ENCODE results near the gene DUSP9.

The DUSP9 gene

DNA sequence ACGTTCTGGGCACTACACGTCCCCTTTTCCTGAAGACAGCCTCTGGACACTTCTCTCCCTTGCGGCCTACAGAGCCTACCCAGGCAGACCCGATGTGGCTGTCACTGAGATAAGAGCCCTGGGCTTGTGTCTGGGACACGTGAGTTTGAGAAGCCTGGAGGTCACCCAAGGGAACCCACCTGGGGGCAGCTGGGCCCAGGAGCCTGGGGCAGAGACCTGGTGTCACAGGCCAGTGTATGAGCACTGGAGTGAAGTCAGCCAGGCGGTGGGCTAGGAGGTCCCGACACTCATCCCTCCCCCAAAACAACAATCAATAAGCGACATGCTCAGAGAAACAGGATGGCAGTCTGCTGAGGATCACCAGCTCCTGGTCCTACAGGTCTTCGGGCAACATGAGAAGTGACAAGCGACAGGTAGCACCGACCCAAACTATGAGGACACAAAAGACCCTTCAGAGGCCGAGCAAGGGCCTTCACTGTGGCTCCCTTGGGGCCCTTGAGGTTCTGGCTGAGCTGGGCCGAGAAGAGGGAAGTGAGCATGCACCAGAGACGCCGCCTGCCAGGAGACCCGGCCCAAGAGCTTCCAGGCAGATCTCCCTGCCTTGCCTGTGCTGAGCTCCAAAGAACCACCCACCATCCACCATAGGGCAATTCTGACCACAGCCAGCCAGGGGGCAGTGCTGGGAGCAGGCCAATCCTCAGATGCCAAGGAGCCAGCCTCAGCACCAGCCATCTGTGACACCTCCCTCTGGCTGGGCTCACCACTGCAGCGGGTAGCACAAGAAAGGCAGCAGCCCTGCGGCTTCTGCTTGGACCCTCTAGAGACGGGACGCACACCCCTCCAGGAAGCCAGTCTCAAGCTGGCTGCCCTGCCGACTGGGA lies 11.0 kb upstream of the DUSP9 start:
- DNase-seq (ENCODE audit: low read depth) = peak; percentile 16
- TF ChIP-seq, protein P1, sequence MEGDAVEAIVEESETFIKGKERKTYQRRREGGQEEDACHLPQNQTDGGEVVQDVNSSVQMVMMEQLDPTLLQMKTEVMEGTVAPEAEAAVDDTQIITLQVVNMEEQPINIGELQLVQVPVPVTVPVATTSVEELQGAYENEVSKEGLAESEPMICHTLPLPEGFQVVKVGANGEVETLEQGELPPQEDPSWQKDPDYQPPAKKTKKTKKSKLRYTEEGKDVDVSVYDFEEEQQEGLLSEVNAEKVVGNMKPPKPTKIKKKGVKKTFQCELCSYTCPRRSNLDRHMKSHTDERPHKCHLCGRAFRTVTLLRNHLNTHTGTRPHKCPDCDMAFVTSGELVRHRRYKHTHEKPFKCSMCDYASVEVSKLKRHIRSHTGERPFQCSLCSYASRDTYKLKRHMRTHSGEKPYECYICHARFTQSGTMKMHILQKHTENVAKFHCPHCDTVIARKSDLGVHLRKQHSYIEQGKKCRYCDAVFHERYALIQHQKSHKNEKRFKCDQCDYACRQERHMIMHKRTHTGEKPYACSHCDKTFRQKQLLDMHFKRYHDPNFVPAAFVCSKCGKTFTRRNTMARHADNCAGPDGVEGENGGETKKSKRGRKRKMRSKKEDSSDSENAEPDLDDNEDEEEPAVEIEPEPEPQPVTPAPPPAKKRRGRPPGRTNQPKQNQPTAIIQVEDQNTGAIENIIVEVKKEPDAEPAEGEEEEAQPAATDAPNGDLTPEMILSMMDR (conservative IDR thresholded peaks at IDR 0.05; ENCODE audit: low read depth, low read length) = peak; percentile 49
- no peak overlapping the region for H3K4me3 ChIP-seq (ENCODE audit: low read depth, low read length)

DNA sequence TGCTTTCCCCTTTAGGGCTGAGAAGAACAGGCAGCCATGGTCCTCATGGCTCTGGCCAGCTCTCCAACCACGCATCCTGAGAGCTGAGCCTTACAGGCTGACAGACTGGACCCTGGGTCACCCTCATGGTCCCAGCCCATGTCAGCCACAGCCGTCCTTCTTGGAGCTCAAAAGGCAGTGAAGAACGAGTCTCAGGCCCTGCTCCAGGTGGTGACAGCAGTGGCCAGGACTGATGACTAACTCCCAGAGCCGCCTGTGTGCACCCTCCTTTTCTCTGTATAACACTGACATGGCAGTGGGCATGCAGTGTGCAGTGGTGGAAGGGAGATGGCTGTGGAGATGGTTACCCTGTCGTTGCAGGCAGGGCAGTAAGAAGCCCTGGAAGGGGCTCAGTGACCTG lies 10.3 kb upstream of the DUSP9 start:
- no peak for DNase-seq (ENCODE audit: low read depth)
- H3K4me3 ChIP-seq (ENCODE audit: low read depth, low read length) = no peak overlapping the region
- TF ChIP-seq, protein P1 (conservative IDR thresholded peaks at IDR 0.05; ENCODE audit: low read depth, low read length) = no peak

DNA sequence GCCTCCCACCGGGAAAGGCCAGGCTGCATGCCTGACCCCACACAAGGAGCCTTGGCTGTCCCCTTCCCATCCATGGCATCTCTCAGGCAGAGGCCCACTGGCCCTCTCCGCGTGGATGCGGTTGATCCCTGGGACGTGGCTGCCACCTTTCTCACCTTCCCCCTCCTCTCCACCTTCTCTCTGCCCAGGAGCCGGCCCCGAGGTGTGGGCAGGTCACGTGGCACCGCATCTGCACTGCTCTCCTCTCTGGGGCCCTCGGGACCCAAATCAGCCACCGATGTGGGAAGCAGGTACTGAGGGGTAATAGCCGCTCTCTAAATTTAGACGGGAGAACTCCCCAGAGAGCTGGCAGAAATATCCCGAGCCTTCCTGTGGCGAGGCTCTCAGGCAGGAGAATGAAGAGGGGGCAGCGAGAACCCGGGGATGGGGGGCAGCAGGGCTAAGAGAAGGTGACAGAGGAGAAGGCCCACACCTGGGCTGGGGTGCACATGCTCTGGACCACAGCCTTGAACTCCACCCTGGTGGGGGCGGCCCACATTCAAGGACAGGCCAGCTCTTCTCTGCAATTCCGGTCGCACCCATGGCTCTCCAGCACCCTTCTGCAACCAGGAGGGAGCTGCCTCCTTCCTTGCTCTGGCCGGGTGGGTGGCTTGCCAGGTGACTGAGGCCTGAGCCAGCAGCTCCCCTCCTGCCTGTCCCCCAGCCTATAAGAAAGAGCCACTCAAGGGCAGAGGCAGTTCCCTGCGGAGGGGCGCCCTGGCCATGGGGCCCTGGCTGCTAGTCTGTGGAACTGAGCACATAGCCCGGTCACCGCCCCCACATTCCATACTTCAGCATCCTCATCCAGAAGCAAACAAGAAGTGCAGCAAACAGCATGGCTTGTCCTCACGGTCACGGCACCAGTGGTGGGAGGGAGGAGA lies 9.6 kb upstream of the DUSP9 start:
- no peak for DNase-seq (ENCODE audit: low read depth)
- H3K4me3 ChIP-seq (ENCODE audit: low read depth, low read length) = no peak overlapping the region
- TF ChIP-seq, protein P1 (conservative IDR thresholded peaks at IDR 0.05; ENCODE audit: low read depth, low read length) = no peak

DNA sequence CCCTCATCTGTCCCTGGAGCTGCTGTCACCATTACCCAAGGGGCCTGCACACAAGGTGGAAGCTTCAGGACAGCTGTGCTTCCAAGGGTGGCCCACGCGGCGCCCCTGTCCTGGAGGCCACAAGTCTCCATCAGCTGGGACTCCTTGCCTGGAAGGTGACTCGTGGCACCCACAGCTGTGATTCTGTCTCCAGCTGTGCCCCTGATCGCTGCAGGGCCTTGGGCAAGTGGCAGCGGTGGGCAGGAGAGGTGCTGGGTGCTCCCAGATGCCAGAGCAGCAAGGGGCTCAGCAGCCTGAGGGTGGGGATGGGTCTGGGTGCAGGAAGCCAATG lies 9.0 kb upstream of the DUSP9 start:
- TF ChIP-seq, protein P1 (conservative IDR thresholded peaks at IDR 0.05; ENCODE audit: low read depth, low read length) = no peak
- H3K4me3 ChIP-seq (ENCODE audit: low read depth, low read length) = no peak overlapping the region
- no peak for DNase-seq (ENCODE audit: low read depth)

DNA sequence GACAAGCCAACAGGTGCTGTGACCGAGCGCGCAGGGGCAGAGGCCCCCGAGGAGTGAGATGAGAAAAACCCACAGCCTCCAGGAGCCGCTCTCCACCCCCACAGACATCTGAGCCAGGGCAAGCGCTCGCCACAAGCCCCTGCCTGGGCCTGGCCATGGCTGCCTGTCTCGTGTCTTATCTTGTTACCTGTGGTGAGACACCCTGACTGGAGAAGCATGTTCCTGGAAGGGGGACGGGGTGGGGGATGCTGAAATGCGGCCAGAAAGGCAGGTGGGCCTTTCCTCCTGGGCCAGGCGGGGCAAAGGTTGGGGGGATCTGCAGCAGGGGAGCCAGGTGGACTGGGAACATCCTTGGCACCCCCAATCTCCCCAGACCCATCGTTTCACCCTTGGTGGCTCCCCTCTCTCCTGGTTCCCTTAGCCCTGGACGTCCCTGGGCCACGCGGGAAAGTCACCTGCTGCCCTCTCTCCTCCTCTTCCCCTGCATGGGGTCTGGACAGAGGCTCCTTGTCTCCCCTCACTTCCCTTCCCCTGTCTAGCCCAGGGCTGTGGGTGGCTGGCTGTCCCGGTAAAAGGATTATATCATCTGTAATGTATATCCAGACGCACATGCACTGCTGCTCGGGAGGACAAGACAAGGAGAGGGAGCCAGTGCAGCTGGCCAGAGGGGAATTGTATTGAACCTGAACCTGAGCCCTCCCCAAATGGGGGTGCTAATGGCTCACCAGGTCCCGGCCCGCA lies 8.4 kb upstream of the DUSP9 start:
- no peak for DNase-seq (ENCODE audit: low read depth)

More for the DNA sequence above, 8.4 kb upstream of the DUSP9 start:
- no peak overlapping the region for H3K4me3 ChIP-seq (ENCODE audit: low read depth, low read length)
- TF ChIP-seq, protein P1 (conservative IDR thresholded peaks at IDR 0.05; ENCODE audit: low read depth, low read length) = no peak
